Measurements from ENCODE around the gene ZNF683.
"Not testable (repeated sequence)": the region's sequence is repeated elsewhere in the genome, so short reads cannot be mapped to it uniquely, and the experiment has no call there.

Gene ZNF683

GRCh38 chr1:26385063-26385462 lies 12.5 kb upstream of the ZNF683 start:
- DNase-seq (ENCODE audit: low read depth, low spot score): not testable (repeated sequence)

DNA sequence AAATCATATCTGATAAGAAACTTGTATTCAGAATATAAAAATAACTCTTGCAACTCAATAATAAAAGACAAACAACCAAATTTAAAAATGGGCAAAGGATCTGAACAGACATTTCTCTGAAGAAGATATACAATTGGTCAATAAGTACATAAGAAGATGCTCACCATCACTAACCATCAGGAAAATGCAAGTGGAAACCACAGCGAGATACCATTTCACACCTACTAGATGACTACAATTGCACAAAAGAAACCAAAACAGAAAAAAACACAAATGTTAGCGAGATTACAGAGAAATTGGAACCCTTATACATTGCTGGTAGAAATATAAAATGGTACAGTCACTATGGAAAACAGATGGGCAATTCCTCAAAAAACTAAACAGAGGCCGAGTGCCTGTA lies 11.5 kb upstream of the ZNF683 start:
- no peak for DNase-seq (ENCODE audit: low read depth, low spot score)

- DNase-seq (ENCODE audit: low read depth, low spot score): no peak
Observed at GRCh38 chr1:26378879-26379251, 6.3 kb upstream of the ZNF683 start.

DNA sequence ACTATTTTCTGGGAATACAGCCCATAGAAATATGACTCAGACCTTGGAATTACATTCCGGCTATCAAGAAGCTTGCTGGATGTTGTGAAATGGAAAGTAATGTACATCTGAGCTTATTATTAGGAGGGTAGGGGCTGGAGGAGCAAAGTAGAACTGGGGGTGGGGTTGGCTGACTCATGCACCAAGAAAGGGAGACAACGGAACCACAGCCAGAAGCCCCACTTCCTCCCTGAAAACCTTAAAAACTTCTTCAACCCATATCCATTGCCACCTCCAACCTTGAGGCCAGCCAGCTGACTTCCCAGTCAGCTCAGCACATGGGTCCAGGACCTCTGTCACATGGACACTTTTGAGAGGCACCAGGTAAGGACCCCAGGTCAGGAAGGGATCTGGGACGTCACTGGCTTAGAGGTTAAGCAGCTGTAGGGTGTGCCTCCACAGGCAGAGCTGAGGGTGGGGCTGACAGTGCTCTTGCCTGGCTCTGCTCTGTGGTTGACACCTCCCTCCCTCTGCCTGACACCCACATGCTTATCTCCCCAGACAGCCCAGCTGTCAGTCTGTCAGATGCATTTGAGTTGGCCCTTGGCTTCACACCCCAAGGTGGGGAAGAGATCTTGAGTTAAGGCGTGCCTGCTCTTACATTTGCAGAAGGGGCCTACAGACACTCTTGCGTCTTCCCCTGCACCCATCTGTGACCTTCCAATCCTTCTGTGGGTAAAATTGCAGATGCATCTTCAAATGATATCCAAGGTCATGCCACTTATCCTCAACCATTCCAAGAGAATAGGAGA lies 5.7 kb upstream of the ZNF683 start:
- DNase-seq (ENCODE audit: low read depth, low spot score): peak; percentile 40

GRCh38 chr1:26376050-26376449 lies 3.5 kb upstream of the ZNF683 start:
- no peak for DNase-seq (ENCODE audit: low read depth, low spot score)

DNA sequence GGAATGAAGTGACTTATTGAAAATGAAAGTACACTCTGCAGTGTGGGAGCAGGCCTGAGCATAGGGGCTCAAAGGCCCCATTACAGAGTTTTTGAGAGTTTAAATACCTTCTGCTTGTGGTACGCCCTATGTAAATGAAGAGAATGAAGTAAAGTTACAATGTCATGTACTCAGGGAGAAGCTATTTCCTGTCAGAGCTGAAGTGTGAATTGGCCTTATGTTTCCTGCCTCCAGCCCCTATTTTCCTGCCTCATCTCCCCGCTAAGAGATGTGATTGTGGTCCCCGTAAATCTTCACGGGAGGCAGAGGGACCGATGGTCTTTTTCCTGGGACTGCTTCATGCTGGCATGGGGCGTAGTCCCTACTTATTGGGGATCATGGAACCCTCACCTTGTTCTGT lies 2.5 kb upstream of the ZNF683 start:
- DNase-seq (ENCODE audit: low read depth, low spot score): no peak

DNA sequence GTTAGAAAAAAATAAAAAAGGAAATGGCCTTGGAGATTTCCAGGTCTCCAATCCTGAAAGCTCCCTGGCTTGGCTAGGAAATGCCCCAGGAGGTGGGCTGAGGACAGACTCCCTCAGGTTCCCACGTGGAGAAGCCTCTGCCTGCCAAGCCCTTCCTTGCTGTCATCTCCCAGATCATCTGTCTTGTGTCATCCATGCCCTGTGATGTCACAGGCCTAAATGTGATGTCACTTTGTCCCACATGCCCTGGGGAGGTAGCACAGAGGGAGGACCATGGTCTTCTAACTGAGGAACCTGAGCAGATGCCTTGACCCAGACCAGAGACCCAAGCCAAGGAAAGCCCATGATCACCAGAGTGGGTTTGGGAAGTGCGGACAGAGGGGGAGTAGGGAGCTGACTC lies 1.8 kb upstream of the ZNF683 start:
- not testable (repeated sequence) for DNase-seq (ENCODE audit: low read depth, low spot score)

- DNase-seq (ENCODE audit: low read depth, low spot score): no peak
Observed at GRCh38 chr1:26373789-26374188, 1.2 kb upstream of the ZNF683 start.

DNA sequence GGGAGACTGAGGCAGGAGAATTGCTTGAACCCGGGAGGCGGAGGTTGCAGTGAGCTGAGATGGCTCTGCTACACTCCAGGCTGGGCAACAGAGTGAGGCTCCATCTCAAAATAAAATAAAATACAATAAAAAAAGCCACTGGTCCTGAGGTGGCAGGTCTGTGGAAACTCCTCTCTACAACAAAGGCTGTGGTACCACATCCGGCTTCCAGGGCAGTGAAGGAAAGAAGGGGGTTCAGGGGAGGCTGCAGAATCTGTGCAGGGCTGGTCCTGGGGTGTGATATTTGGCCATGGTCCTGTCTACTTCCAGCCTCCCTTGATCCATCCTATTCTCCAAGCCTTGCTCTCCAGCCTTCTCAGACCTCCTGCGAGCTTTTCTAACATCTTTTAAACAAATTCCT lies 731 bp upstream of the ZNF683 start:
- no peak for DNase-seq (ENCODE audit: low read depth, low spot score)

GRCh38 chr1:26372039-26372438 lies 511 bp downstream of the ZNF683 start:
- DNase-seq (ENCODE audit: low read depth, low spot score): no peak

DNA sequence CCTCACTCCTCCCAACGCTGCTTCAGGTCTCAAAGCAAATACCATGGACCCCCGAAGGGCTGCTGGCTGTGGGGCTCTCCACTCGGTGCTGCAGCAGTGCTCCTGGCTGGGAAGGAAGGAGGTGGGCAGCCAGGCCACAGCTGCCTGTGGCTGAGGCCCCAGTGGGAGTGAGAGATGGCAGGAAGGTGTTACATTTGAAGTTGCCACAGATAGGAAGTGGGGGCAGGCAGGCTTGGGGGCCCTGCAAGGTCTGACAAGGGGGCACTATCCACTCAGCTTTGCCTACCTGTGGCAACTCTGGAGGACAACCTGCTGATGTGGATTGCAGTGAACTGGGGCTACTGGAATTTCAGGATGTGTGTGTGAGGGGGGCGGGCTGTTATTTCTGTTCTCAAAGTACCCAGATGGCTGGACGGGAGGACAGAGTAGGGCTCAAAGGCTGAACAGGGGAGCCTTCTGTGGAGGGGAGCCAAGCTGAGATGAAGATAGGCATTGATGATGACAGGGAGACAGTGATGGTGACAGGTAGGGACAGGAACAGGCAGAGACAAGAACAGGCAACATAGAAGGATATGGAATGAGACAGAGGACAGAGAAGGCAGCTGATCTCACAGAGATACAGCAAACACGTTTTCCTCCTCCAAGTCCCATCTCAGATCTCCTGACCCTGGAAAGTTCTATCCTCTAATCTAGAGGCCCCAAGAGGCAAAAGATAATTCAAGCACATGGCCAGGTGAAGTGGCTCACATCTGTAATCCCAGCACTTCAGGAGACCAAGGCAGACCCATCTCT lies 1.8 kb downstream of the ZNF683 start:
- no peak for DNase-seq (ENCODE audit: low read depth, low spot score)

GRCh38 chr1:26368486-26368885 lies 4.1 kb downstream of the ZNF683 start:
- no peak for DNase-seq (ENCODE audit: low read depth, low spot score)

GRCh38 chr1:26368006-26368405 lies 4.5 kb downstream of the ZNF683 start:
- no peak for DNase-seq (ENCODE audit: low read depth, low spot score)

DNA sequence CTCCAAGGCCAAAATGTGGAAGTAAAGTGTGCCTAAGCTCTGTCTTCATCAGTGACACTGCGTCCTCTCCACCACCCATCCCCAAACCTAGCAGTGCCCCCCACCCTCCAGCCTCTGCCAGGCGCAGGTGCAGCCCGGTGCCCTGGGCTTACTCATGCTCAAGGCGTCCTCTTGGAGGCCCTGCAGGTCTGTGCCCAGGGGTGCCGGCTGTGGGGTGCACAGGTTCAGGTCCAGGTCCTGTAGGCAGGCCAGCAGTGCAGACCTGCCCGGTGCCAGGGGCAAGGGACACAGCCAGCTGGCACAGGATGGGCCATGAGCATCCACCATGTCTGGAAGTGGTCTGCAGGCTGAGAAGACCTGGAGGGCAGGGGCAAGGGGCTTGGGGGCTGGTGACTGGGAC lies 5.1 kb downstream of the ZNF683 start:
- DNase-seq (ENCODE audit: low read depth, low spot score): no peak

DNA sequence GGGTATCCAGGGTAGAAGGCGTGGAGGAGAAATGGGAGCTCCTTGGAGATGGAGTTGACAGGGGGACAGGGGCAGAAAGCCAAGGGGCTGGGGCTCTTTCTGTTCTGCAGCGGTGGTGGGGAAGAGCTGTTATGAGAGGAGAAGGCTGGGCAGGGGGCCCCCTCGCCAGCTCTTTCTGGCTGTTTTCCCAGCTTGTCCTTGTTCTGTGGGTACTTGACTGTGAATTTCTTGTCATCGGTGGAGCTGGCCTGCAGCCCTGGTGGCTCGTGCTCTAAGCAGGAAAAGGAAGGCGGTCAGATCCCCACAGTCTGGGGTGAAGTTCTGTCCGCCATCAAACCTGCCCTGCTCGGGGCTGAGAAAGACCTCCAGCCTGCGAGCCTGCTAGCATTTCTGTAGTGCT lies 7.6 kb downstream of the ZNF683 start:
- no peak for DNase-seq (ENCODE audit: low read depth, low spot score)

GRCh38 chr1:26363549-26364448 lies 8.8 kb downstream of the ZNF683 start:
- peak; percentile 64 for DNase-seq (ENCODE audit: low read depth, low spot score)

DNA sequence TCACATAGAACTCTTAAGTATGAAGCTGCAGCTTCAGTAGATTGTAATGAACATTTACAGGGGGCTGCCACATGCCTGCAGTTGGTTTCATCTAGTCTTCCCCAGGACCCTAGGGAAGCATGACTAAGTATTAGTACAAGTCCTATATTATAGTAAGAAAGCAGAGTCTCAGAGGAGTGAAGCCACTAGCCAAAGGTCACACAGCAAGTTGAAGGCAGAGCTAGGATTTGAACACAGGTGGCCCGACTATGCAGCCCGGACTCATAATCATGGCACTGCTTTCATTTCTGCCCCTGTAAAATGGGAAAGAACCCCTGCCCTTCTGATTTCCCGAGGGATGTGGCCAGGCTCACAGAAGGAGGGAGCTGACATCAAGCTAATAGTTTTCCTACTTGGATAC lies 10.2 kb downstream of the ZNF683 start:
- no peak for DNase-seq (ENCODE audit: low read depth, low spot score)

DNA sequence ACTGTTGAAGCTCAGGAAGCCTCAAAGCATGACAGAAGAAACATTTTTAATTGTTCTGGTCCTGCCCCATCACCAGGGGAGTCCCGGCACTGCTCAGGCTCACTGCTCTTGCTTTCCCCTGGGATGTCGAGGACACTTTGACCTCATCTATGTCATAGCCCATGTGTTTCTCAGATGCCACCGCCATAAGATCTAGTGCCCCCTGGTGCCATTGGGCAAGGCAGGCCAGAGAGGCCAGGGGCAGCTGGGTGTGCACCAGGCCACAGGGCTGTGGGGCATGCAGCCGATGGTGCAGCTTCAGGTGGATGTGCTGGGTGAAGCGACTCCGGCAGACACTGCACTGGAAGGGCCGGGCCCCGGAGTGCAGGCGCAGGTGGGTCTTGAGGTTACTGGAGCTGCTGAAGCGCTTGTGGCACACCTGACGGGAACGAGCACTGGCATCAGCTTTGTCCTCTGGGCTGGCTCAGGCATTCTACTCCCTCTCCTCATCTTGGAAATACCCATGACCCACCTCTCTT lies 10.9 kb downstream of the ZNF683 start:
- no peak for DNase-seq (ENCODE audit: low read depth, low spot score)

DNA sequence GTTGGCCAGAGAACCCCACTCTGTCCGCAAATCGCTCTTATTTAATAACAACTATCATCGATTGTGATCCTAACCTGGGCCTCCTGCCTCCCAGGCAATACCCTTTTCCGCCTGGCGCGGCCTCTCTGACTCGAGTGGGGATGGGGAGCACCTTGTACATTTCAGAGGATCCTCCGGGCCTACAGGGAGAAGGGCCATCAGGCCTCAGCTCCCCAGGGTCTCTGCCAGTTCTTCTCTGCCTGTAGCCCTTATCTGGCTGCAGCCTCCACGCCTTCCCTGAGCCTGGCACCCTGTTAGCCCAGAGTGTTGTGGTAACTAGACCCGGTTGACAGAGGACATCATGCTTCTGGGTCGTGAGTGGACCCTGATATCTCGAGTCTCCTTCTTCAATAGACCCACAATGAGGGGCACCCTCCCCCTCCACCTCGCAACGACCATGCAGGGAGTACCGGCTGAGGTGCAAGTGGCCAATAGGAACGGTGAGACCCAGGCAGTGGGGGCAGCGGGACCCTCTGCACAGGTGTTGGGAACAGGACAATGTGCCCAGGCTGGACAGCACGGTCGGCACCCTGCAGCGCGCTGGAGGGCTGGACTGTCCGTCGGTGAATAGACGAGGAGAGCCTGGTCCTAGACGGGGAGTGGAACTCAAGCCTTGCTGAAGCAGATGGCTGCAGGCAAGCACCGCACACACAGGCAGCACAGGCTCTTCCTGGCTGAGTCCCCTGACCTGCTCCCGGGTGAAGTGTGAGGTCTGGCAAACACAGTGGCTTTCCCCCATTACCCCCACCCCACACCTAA lies 11.5 kb downstream of the ZNF683 start:
- no peak for DNase-seq (ENCODE audit: low read depth, low spot score)

DNA sequence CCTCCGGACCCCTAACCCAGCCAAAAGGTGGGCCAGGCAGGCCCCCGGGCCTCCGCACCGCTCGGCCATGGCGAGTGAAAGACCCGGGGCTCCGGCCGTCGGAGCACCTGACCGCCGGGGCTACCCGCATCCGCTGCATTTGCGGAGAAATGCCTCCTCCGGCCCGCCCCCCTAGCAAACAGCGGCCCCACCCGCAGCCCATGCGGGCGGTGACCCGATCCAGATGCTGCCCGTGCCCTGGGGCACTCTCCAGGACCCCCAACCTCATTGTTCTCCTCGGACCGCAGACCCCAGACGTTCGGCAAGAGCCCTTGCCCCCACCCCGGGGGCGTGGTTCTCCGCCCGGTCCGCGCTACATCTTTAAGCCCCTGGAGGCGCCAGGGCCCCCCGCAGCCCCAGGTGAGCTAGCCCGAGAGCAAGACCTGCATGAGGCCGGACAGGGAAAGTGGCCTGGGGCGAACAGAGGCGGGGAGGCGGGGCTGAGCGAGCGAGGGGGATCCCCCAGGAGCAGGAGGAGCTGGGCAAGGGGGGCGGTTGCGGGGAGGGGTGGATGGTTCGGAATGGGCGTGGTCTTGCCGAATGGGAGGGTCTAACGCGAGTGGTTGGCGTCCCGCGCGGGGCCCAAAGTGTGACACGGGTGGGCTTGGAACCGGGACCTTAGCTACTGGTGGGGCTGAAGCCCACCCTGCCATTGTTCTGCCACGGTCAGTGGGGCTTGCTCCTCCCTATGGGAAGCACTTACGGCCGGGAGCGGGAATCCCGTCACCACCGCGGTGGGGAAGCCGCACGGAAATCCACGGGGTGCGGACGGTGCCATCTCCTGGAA lies 12.4 kb downstream of the ZNF683 start:
- no peak for DNase-seq (ENCODE audit: low read depth, low spot score)

Data from activated naive CD8-positive, alpha-beta T cell treated with anti-CD3 and anti-CD28 coated beads, Interleukin-2, amount 50 U/mL, for 16 hours (primary cell).